Measurements from ENCODE around the gene PLXNA4. TPM values are rescaled to one million over a fixed set of nuclear protein-coding genes. Genes with fewer than 3 reads are reported as not detected.

Gene PLXNA4
- total RNA-seq, 2 experiments from 2014 or later: 0.12 to 0.29 TPM

DNA sequence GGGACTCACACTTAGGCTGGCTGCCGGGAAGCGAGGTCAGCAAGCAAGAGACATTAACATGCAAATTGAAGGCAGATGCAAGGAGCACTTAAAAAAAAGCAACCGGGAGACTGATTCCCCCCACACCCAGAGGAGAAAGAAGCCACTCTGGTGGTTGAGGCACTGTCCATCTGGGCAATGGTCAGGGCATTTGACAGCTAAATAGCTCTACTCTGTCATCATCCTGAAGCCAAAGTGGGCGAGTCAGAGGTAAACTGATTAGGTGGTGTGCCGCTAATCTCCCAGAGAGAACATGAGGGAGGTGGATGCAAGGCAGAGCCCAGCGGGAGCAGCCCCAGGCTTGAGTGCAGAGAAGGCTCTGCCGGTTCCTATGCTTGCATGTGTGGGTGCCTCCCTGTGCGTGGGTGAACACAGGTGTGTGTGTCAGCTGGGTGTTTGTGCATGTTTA is 100.6 kb downstream of the PLXNA4 start:
- Mint-ChIP-seq H3K4me1 (peaks cover 21% of the 10 kb centered on the region), H3K36me3 (no peaks in the 10 kb centered on the region), H3K9me3 (no peaks in the 10 kb centered on the region), H3K27me3 (no peaks in the 10 kb centered on the region), H3K4me3 (no peak overlapping the region), H3K27ac (peak overlapping the region; percentile 38)
- DNase-seq: no peak

- Mint-ChIP-seq H3K36me3 (no peaks in the 10 kb centered on the region), H3K4me1 (peaks cover 23% of the 10 kb centered on the region), H3K9me3 (no peaks in the 10 kb centered on the region), H3K27me3 (no peaks in the 10 kb centered on the region), H3K4me3 (no peak overlapping the region), H3K27ac (no peak overlapping the region)
- DNase-seq: no peak
Observed at GRCh38 chr7:132475037-132475668, 101.1 kb downstream of the PLXNA4 start.

GRCh38 chr7:132472463-132473120 is 103.7 kb downstream of the PLXNA4 start:
- H3K27ac Mint-ChIP-seq: no peak overlapping the region
- DNase-seq: no peak
- H3K4me1 Mint-ChIP-seq: peaks cover 23% of the 10 kb centered on the region
- no peaks in the 10 kb centered on the region for H3K27me3 Mint-ChIP-seq
- H3K9me3 Mint-ChIP-seq: no peaks in the 10 kb centered on the region
- no peak overlapping the region for H3K4me3 Mint-ChIP-seq
- H3K36me3 Mint-ChIP-seq: no peaks in the 10 kb centered on the region

- DNase-seq: no peak
- Mint-ChIP-seq H3K36me3 (no peaks in the 10 kb centered on the region), H3K4me1 (peaks cover 24% of the 10 kb centered on the region), H3K27me3 (no peaks in the 10 kb centered on the region), H3K4me3 (no peak overlapping the region), H3K27ac (no peak overlapping the region), H3K9me3 (no peaks in the 10 kb centered on the region)
Observed at GRCh38 chr7:132471515-132471914, 104.8 kb downstream of the PLXNA4 start.

GRCh38 chr7:132469681-132470080 is 106.6 kb downstream of the PLXNA4 start:
- DNase-seq: no peak
- Mint-ChIP-seq H3K4me1 (peaks cover 24% of the 10 kb centered on the region), H3K9me3 (no peaks in the 10 kb centered on the region), H3K4me3 (no peak overlapping the region), H3K27ac (no peak overlapping the region), H3K36me3 (no peaks in the 10 kb centered on the region), H3K27me3 (no peaks in the 10 kb centered on the region)

- no peaks in the 10 kb centered on the region for H3K36me3 Mint-ChIP-seq
- peaks cover 20% of the 10 kb centered on the region for H3K4me1 Mint-ChIP-seq
- no peaks in the 10 kb centered on the region for H3K9me3 Mint-ChIP-seq
- no peaks in the 10 kb centered on the region for H3K27me3 Mint-ChIP-seq
- no peak overlapping the region for H3K4me3 Mint-ChIP-seq
- no peak for DNase-seq
- H3K27ac Mint-ChIP-seq: no peak overlapping the region
Observed at GRCh38 chr7:132469264-132469663, 107.0 kb downstream of the PLXNA4 start.

GRCh38 chr7:132466367-132466766 is 109.9 kb downstream of the PLXNA4 start:
- DNase-seq: no peak
- Mint-ChIP-seq H3K4me3 (no peak overlapping the region), H3K36me3 (no peaks in the 10 kb centered on the region), H3K9me3 (no peaks in the 10 kb centered on the region), H3K4me1 (peaks cover 18% of the 10 kb centered on the region), H3K27ac (no peak overlapping the region), H3K27me3 (no peaks in the 10 kb centered on the region)

DNA sequence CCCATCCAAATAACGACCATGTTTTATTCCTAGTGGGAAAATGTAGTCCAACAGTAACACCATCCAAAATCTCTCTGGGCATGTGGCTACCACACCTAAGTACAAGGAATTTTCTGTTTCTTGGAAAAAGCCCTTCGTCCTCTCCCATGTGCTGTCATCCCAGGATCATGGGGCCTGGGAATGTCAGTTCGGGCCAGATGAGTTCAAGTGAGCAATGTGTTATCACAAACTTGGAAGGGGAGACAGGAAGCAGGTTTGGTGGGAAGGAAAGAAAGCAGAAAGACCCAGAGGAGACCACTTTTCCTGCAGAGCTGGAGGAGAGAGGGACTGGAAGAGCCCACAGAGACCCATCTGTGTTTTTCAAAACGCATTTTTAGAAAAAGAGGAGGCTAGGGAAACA is 110.8 kb downstream of the PLXNA4 start:
- H3K4me1 Mint-ChIP-seq: peaks cover 24% of the 10 kb centered on the region
- H3K36me3 Mint-ChIP-seq: no peaks in the 10 kb centered on the region
- no peak for DNase-seq
- H3K27me3 Mint-ChIP-seq: no peaks in the 10 kb centered on the region
- H3K9me3 Mint-ChIP-seq: no peaks in the 10 kb centered on the region
- H3K4me3 Mint-ChIP-seq: no peak overlapping the region
- no peak overlapping the region for H3K27ac Mint-ChIP-seq

GRCh38 chr7:132464740-132465139 is 111.5 kb downstream of the PLXNA4 start:
- Mint-ChIP-seq H3K27me3 (no peaks in the 10 kb centered on the region), H3K4me3 (no peak overlapping the region), H3K4me1 (peaks cover 26% of the 10 kb centered on the region), H3K27ac (no peak overlapping the region), H3K36me3 (no peaks in the 10 kb centered on the region), H3K9me3 (no peaks in the 10 kb centered on the region)
- no peak for DNase-seq

DNA sequence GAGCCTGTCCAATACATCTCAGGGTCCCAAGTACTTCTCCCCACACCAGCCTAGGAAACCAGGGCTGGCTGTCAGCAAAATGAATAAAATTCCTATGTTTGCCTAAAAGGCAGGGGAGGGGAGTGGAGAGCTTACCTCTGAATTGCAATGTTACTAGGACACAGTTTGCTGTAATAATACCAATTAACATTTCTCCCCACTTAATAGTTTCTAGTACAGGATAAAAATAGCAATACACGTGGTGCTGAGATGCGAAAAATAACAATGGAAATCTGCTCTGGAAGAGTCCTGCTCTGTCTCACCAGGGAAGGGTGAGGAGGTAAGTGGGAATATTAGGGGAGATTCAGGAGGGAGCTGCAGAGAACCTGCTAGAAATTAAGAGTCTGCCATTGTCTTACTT is 112.3 kb downstream of the PLXNA4 start:
- H3K4me1 Mint-ChIP-seq: peaks cover 29% of the 10 kb centered on the region
- H3K27me3 Mint-ChIP-seq: no peaks in the 10 kb centered on the region
- no peak overlapping the region for H3K27ac Mint-ChIP-seq
- no peak for DNase-seq
- no peaks in the 10 kb centered on the region for H3K36me3 Mint-ChIP-seq
- H3K9me3 Mint-ChIP-seq: no peaks in the 10 kb centered on the region
- H3K4me3 Mint-ChIP-seq: no peak overlapping the region

DNA sequence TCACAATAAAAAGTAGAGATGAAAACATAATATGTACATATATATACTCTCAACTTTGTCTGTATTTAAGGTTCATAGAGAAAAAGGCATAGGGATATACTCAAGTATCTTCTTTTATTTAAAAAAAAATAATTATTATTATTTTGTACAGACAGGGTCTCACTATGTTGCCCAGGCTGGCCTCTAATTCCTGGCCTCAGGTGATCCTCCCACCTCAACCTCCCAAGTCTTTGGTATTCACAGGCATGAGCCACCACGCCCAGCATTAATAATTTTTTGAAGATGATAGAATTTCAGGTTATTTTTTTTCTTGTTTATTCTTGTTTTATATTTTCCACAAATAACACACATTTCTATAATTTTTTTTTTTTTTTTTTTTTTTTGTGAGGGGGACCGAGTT is 113.8 kb downstream of the PLXNA4 start:
- Mint-ChIP-seq H3K27ac (no peak overlapping the region), H3K9me3 (no peaks in the 10 kb centered on the region), H3K4me1 (peaks cover 29% of the 10 kb centered on the region), H3K27me3 (no peaks in the 10 kb centered on the region), H3K4me3 (no peak overlapping the region), H3K36me3 (no peaks in the 10 kb centered on the region)
- DNase-seq: no peak

- peak overlapping the region; percentile 73 for H3K27ac Mint-ChIP-seq
- no peak for DNase-seq
- H3K4me1 Mint-ChIP-seq: peaks cover 27% of the 10 kb centered on the region
- no peaks in the 10 kb centered on the region for H3K36me3 Mint-ChIP-seq
- H3K4me3 Mint-ChIP-seq: peak overlapping the region; percentile 6
- no peaks in the 10 kb centered on the region for H3K27me3 Mint-ChIP-seq
- no peaks in the 10 kb centered on the region for H3K9me3 Mint-ChIP-seq
Observed at GRCh38 chr7:132461032-132461592, 115.2 kb downstream of the PLXNA4 start.

GRCh38 chr7:132458729-132459128 is 117.5 kb downstream of the PLXNA4 start:
- Mint-ChIP-seq H3K27me3 (no peaks in the 10 kb centered on the region), H3K9me3 (no peaks in the 10 kb centered on the region), H3K4me1 (peaks cover 44% of the 10 kb centered on the region), H3K36me3 (no peaks in the 10 kb centered on the region), H3K4me3 (no peak overlapping the region), H3K27ac (no peak overlapping the region)
- DNase-seq: no peak

DNA sequence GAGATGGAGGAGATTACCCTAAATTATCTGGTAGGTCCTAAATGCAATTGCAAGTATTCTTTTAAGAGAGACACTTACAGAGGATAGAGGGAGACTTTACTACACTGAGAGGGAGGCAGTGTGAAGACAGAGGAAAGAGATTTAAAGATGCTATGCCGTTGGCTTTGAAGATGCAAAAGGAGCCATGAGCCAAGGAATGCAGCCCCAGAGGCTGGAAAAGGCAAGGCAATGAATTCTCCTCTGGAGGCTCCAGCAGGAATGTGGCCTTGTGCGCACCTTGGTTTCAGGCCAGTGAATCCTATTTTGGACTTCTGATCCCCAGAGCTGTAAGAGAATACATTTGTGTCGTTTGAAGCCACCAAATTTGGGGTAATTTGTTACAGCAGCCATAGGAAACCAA is 118.6 kb downstream of the PLXNA4 start:
- Mint-ChIP-seq H3K27me3 (no peaks in the 10 kb centered on the region), H3K36me3 (no peaks in the 10 kb centered on the region), H3K4me1 (peaks cover 46% of the 10 kb centered on the region), H3K9me3 (no peaks in the 10 kb centered on the region), H3K27ac (no peak overlapping the region), H3K4me3 (no peak overlapping the region)
- DNase-seq: no peak

GRCh38 chr7:132456418-132456817 is 119.9 kb downstream of the PLXNA4 start:
- no peaks in the 10 kb centered on the region for H3K36me3 Mint-ChIP-seq
- H3K9me3 Mint-ChIP-seq: no peaks in the 10 kb centered on the region
- no peak overlapping the region for H3K4me3 Mint-ChIP-seq
- peaks cover 42% of the 10 kb centered on the region for H3K4me1 Mint-ChIP-seq
- no peaks in the 10 kb centered on the region for H3K27me3 Mint-ChIP-seq
- DNase-seq: no peak
- no peak overlapping the region for H3K27ac Mint-ChIP-seq

GRCh38 chr7:132455378-132455777 is 120.9 kb downstream of the PLXNA4 start:
- H3K27me3 Mint-ChIP-seq: no peaks in the 10 kb centered on the region
- peaks cover 42% of the 10 kb centered on the region for H3K4me1 Mint-ChIP-seq
- H3K27ac Mint-ChIP-seq: no peak overlapping the region
- no peak overlapping the region for H3K4me3 Mint-ChIP-seq
- DNase-seq: no peak
- H3K9me3 Mint-ChIP-seq: no peaks in the 10 kb centered on the region
- H3K36me3 Mint-ChIP-seq: no peaks in the 10 kb centered on the region
